GM18520 (cell line): ENCODE data around the gene SNTG2.
"Not testable (repeated sequence)": the region's sequence is repeated elsewhere in the genome, so short reads cannot be mapped to it uniquely, and the experiment has no call there.

Source experiments
- ATAC-seq: cut with Tn5 transposase; IDR thresholded peaks from one replicate; pipeline ENCODE4 v1.9.1; 2021; ENCODE audit not compliant: unreplicated experiment

The SNTG2 gene

DNA sequence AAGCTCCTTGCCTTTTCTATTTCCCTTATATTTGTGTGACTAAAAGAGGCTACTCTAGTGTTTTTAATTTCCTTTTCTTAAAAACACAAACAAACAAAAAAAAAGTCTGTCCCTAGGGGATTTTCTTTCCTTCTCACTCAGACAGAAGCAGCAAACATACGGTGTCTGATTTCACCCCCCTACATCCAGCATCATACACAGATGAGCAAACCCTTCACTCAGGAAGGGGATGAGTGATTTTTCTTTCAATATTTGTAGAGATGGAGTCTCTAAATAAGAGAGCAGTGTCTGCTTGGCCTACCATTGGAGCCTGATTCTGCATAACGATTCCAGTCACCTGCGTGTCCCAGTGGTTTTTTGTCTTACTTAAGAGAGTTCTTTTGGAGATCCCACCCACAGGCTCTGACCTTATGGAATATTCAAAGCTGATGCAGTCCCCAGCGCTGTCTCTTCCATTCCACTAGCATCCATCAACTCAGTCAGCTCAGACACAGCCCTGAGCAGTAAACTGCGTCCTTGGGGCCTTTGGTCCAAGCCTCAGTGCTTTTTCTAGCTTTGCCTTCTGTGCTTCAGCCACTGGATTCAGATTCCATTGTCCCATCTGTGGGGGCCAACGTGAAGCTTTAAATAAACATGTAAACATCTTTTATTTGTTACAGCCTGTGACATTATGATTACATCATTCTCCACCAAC lies 410.1 kb downstream of the SNTG2 start:
- ATAC-seq: no peak

DNA sequence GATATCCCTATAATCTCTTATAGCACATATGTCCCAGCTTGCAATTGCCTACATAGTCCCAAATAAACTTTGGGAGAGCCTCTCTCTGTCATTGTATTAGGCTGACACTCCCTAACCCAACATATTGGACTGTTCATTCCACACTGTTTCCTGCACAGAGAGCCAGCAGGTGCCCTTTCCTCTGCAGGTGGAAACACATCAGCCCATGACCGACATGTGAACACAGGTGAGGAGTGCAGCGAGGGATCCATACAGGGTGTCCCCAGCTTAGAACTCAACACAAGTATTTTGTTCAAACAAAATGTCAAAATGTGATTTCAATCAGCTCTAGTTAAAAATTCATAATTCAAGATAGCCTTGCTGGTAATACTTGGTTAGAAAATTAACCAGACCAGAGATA lies 412.7 kb downstream of the SNTG2 start:
- ATAC-seq: no peak

GRCh38 chr2:1366546-1367134 lies 416.0 kb downstream of the SNTG2 start:
- no peak for ATAC-seq

DNA sequence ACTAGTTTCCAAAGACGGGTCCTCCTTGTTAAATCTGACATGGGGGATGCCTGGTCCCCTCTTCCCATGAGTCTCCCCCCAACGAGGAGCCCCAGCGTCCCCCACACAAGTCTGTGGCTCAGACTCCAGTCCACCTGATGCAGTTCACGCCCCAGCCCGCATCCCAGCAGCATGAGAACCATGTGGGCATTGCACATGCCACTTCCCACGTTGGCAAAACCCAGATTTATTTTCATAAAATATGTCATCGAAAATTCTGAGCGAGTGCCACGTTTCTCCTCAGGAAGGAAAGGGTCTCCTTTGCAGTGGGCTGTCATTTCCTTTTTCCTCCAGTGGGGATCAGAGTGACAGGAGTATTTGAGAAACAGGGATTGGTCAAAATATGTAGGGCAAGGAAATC lies 417.0 kb downstream of the SNTG2 start:
- no peak for ATAC-seq

DNA sequence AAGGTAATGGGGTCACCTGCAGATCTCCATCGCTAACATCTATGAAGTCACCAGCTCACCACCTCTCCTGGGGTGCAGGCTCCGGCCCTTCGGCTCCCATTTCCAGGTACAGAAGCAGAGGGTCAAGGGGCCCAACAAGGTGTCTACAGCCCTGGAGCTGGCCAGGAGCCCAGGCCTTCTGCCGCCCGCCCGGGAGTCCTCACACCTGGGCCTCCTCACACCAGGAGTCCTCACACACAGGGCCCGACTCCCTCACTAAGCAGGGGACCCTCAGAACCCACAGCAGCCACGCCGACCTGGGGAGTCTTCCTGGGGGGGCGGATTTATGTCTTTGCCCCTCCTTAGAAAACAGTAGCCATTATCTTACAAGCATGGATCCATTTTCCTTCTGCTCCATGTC lies 419.3 kb downstream of the SNTG2 start:
- no peak for ATAC-seq

GRCh38 chr2:1370461-1370860 lies 419.8 kb downstream of the SNTG2 start:
- no peak for ATAC-seq

GRCh38 chr2:1371082-1371481 lies 420.4 kb downstream of the SNTG2 start:
- no peak for ATAC-seq

DNA sequence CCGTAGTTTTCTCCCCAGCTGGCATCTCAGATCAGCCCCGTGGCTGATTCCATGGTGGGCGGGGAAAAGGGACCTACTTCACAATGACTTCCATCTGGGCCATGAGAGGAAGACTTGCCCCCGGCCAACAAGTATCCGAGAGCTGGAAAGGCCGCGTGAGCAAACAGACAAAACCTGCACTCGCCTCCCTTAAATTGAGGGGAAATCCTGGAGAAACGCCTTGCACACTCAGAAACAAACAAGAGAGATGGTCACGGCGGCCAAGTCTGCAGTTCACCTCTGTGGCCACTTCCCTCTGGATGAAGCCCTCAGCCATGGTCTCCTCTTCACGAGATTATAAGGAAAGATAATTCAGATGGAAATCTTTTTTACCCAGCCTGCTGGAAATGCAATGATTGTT lies 423.2 kb downstream of the SNTG2 start:
- no peak for ATAC-seq

DNA sequence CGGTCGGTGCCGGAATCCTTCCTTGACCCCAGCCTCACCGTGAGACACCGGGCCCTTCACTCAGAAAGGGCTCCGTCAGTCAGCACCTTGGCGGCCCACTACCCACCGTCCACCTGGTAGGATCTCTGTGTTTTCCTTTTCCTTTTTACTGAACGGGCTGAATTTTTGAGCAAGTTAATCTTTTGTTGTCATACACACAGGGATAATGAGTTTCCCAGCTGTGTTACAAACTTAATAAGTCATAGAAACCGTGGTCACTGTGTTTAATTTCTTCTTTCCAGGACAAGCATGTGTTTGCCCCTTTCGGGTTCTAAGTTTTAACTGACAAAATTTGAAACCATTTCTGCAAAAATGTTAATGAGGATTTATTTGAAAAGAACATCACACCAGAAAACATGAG lies 423.6 kb downstream of the SNTG2 start:
- ATAC-seq: no peak

DNA sequence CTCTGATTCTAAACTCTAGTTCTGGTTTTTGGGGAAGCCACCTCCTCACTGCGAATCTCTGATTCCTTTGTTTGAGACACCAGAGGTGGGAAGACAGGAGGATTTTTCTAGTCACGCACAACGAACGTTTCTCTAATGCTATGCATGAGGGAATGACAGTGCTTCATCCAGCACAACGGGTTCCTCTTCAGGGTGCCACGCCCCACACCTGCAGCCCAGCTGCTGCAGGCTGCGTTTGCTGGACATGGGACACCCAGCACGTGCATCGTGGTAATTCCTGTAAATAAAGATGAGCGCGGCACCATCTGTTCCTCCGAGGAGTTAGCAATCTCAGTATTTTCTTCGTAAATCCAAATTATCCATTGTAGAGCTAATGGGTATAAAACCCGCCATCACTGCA lies 425.1 kb downstream of the SNTG2 start:
- no peak for ATAC-seq

GRCh38 chr2:1377473-1377872 lies 426.8 kb downstream of the SNTG2 start:
- no peak for ATAC-seq

DNA sequence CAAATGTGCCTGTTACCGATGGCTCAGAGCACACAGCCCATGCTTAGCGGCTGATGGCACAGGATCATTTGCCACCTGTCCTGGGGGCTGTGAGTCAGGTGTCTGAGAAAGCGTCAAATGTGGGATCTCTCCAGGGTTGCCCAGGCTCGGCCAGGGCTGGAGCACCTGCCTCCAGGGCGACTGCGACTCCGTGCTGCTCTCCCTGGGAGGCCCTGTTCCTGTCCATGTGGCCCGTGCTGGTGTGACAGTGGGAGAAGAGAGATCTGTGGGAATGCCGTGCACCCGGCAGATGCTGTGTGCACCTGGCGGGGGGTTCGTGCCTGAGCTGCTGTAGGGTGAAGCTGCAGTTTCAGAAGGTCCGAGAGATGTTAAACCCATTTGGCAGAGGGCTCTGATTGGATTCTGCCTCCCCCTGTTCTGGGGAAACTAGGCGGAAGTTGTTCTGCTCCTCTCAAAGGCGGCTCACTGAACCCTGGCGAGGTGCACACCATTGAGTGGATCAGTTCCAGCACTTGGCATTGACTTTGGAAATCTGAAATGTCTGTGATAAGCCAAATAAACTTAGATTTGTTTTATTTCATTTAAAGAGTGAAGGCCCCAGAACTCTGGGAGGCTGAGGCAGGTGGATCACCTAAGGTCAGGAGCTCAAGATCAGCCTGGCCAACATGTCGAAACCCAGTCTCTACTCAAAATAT lies 428.0 kb downstream of the SNTG2 start:
- no peak for ATAC-seq

DNA sequence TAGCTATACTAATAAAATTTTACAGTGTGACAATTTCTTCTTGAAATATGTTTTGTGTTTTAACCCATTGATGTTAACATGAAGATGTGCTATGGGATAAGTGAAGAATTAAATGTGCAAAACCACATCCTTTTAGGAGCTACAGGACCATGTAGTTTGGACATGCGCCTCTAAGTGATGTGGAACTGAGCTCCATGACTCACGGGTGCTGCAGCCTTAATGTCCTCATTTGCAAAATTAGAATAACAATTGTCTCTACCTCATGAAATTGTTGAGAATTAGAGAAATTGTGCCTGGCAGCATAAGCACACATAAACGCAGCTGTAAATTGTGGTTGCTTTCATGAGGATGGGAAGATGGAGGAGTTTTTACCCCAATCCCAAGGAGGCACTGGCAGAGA lies 431.0 kb downstream of the SNTG2 start:
- ATAC-seq: no peak

GRCh38 chr2:1387954-1388725 lies 437.5 kb downstream of the SNTG2 start:
- not testable (repeated sequence) for ATAC-seq

GRCh38 chr2:1390118-1390517 lies 439.5 kb downstream of the SNTG2 start:
- not testable (repeated sequence) for ATAC-seq

- ATAC-seq: no peak
These were observed 442.7 kb downstream of the SNTG2 start for GRCh38 chr2:1393321-1393720.

- ATAC-seq: no peak
These were observed 444.2 kb downstream of the SNTG2 start for GRCh38 chr2:1394709-1395408.

GRCh38 chr2:1397350-1397749 lies 446.7 kb downstream of the SNTG2 start:
- ATAC-seq: no peak

GRCh38 chr2:1398191-1398590 lies 447.5 kb downstream of the SNTG2 start:
- ATAC-seq: no peak

- no peak for ATAC-seq
These were observed 450.5 kb downstream of the SNTG2 start for GRCh38 chr2:1400943-1401735.
